Activated T-cell treated with anti-CD3 and anti-CD28 coated beads for 4 hours (primary cell): ENCODE data around the gene GID8.

Experiments used
- DNase-seq: peaks from one replicate; pipeline ENCODE4 v3.0.0-alpha.2; 2020

GID8 gene

GRCh38 chr20:62938105-62938888 is at the start of gene GID8:
GID8 (plus strand) TSS chr20:62938147; CDS start chr20:62941503, 3,356 bp downstream.
- no peak for DNase-seq

- no peak for DNase-seq
Observed at GRCh38 chr20:62888406-62888805, 49.5 kb upstream of the GID8 start.

GRCh38 chr20:62888910-62889309 is 49.0 kb upstream of the GID8 start:
- no peak for DNase-seq

GRCh38 chr20:62889411-62889810 is 48.5 kb upstream of the GID8 start:
- no peak for DNase-seq

GRCh38 chr20:62889871-62890270 is 48.1 kb upstream of the GID8 start:
- DNase-seq, result no peak

- DNase-seq, result no peak
Observed at GRCh38 chr20:62890444-62890843, 47.5 kb upstream of the GID8 start.

GRCh38 chr20:62891111-62891510 is 46.8 kb upstream of the GID8 start:
- DNase-seq, result no peak

GRCh38 chr20:62892348-62893304 is 45.3 kb upstream of the GID8 start:
- no peak for DNase-seq

GRCh38 chr20:62893700-62894099 is 44.2 kb upstream of the GID8 start:
- no peak for DNase-seq

- DNase-seq, result no peak
Observed at GRCh38 chr20:62894261-62894660, 43.7 kb upstream of the GID8 start.

- DNase-seq, result no peak
Observed at GRCh38 chr20:62895539-62895938, 42.4 kb upstream of the GID8 start.

GRCh38 chr20:62896526-62896925 is 41.4 kb upstream of the GID8 start:
- no peak for DNase-seq

- no peak for DNase-seq
Observed at GRCh38 chr20:62897666-62898065, 40.3 kb upstream of the GID8 start.

GRCh38 chr20:62898093-62898964 is 39.6 kb upstream of the GID8 start:
- no peak for DNase-seq

- no peak for DNase-seq
Observed at GRCh38 chr20:62898970-62899632, 38.8 kb upstream of the GID8 start.

- no peak for DNase-seq
Observed at GRCh38 chr20:62899633-62900051, 38.3 kb upstream of the GID8 start.

- peak; percentile 63 for DNase-seq
Observed at GRCh38 chr20:62900052-62900691, 37.8 kb upstream of the GID8 start.

GRCh38 chr20:62900692-62901584 is 37.0 kb upstream of the GID8 start:
- no peak for DNase-seq

- DNase-seq, result no peak
Observed at GRCh38 chr20:62901891-62902290, 36.1 kb upstream of the GID8 start.

GRCh38 chr20:62902926-62903615 is 34.9 kb upstream of the GID8 start:
- DNase-seq, result no peak
